Measurements from ENCODE around the gene LCNL1.

DNA sequence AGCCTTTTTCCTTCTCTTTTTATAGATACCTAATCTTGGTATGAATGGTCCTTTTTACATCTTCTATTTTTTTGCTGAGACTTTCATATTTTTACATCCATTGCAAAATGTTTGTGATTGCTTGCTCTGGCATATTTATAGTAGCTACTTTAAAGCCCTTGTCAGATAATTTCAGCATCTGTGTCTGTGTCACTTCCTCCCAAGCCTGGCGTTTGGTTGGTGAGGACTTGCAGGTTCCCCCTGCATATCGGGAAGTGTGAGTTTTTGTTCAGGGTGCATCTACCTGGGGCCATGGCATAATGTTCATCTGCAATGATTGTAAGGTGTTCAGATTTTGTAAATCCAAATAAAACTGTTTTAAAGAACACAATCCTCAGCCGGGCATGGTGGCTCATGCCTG lies 47.1 kb upstream of the LCNL1 start:
- TF ChIP-seq, protein P1, sequence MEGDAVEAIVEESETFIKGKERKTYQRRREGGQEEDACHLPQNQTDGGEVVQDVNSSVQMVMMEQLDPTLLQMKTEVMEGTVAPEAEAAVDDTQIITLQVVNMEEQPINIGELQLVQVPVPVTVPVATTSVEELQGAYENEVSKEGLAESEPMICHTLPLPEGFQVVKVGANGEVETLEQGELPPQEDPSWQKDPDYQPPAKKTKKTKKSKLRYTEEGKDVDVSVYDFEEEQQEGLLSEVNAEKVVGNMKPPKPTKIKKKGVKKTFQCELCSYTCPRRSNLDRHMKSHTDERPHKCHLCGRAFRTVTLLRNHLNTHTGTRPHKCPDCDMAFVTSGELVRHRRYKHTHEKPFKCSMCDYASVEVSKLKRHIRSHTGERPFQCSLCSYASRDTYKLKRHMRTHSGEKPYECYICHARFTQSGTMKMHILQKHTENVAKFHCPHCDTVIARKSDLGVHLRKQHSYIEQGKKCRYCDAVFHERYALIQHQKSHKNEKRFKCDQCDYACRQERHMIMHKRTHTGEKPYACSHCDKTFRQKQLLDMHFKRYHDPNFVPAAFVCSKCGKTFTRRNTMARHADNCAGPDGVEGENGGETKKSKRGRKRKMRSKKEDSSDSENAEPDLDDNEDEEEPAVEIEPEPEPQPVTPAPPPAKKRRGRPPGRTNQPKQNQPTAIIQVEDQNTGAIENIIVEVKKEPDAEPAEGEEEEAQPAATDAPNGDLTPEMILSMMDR (conservative IDR thresholded peaks at IDR 0.05; ENCODE audit: low read depth, low read length), result no peak
- no peak for TF ChIP-seq EZH2 (IDR thresholded peaks at IDR 0.05; ENCODE audit: borderline replicate concordance, low read depth, low read length, poor library complexity, severe bottlenecking)

All from A673 (cell line).